Spleen (tissue), 7 donors: ENCODE results near the gene LAS1L.

Experiments
- POLR2AphosphoS5 ChIP-seq, 3 donors: sonication (generic); formaldehyde crosslinking; IDR thresholded peaks; one replicate each; pipeline ENCODE4 v1.5.1; 2017; ENCODE audit warnings: antibody characterized with exemption in 3 of 3
- TF ChIP-seq, protein P1 (sequence below), 11 experiments: fragments of 200-600 bp in 7 of 11; fragments of 450-650 bp in 4 of 11; sonication (generic) in 4 of 11; IDR thresholded peaks in 8 of 11; conservative IDR thresholded peaks in 3 of 11; 1 replicate in 7 of 11; 2 replicates in 4 of 11; pipeline versions ENCODE4 v1.4.0 to v1.8.0; 2016 to 2021; ENCODE audit warnings: antibody characterized with exemption in 11 of 11, inconsistent platforms in 4 of 11, mild to moderate bottlenecking in 1 of 11
- donor health status: DM: no; HTN: no; CAD: no; lungs with moderate emphysema.
- donor health status: DM: no; HTN: no; CAD: no.
- donor health status: DM: no; HTN: no; CAD: no.

DNA sequence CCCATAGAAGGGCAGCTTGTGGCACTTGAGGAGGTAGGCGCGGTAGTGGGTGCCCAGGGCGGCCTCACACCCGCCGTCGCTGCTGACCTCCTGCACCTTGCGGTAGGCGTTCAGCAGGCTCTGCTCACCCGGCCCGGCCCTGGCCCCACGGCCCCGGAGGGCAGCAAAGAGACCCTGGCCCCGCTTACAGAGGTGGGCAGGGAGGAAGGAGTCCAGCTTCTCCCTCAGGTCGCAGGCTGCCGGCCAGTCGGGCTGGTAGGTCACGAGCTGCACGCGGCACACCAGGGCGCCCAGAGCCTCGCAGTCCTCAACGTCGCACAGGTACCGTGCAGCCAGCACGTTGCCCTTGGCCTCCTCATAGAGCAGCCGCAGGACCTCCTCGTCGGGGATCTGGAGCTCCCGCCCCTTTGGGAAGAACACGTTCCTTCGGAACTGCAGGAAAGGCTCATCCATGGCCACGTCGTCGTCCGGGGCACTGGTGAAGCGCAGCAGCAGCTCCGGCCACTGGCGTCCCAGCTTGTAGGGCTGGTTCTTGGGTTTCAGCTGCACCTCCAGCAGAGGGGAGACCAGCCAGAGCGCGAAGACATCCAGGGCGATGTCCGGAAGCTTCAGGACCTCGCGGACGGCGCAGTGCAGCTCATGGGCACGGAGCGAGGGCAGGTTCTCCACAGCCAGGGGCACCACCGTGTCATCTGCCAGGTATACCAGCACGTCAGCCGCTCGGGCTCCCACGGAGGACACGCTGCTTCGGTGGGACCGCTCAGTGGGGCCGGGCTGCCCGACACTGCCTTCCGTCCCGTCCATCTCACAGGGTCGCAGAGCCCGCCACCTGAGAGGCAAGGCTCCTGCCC is 17.1 kb upstream of the LAS1L start:
- TF ChIP-seq POLR2AphosphoS5 (IDR thresholded peaks at IDR 0.05): no peak
- TF ChIP-seq, protein P1, sequence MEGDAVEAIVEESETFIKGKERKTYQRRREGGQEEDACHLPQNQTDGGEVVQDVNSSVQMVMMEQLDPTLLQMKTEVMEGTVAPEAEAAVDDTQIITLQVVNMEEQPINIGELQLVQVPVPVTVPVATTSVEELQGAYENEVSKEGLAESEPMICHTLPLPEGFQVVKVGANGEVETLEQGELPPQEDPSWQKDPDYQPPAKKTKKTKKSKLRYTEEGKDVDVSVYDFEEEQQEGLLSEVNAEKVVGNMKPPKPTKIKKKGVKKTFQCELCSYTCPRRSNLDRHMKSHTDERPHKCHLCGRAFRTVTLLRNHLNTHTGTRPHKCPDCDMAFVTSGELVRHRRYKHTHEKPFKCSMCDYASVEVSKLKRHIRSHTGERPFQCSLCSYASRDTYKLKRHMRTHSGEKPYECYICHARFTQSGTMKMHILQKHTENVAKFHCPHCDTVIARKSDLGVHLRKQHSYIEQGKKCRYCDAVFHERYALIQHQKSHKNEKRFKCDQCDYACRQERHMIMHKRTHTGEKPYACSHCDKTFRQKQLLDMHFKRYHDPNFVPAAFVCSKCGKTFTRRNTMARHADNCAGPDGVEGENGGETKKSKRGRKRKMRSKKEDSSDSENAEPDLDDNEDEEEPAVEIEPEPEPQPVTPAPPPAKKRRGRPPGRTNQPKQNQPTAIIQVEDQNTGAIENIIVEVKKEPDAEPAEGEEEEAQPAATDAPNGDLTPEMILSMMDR (IDR thresholded peaks at IDR 0.05 in 8 of 11, conservative IDR thresholded peaks at IDR 0.05 in 3 of 11): no peak
